C4-2B (cell line): ENCODE data around the gene CACNA2D1.

Experiments
- CTCF ChIP-seq: fragments of 450-650 bp; conservative IDR thresholded peaks from 2 replicates; pipeline ENCODE4 v1.5.1; 2017; ENCODE audit warnings: mild to moderate bottlenecking
- ZFX ChIP-seq: fragments of 450-650 bp; IDR thresholded peaks from 2 replicates; pipeline ENCODE4 v1.6.1; 2017

- no peak for TF ChIP-seq CTCF
- no peak for TF ChIP-seq ZFX
Observed at GRCh38 chr7:82268632-82269031, 174.9 kb downstream of the CACNA2D1 start.
